Activated CD8-positive, alpha-beta memory T cell treated with anti-CD3 and anti-CD28 coated beads, Interleukin-2, amount 50 U/mL, for 1 hour (primary cell): ENCODE results near the gene GSN.

Source experiments
- DNase-seq: peaks from one replicate; pipeline ENCODE4 v3.0.0-alpha.2; 2020; ENCODE audit errors: extremely low read depth

The GSN gene

GRCh38 chr9:121267689-121268597, at the start of gene GSN:
Gene GSN (plus strand): TSS chr9:121268162. CDS start chr9:121301972, 33,810 bp downstream.
- DNase-seq = no peak

GRCh38 chr9:121218357-121219027, 49.5 kb upstream of the GSN start:
- DNase-seq = no peak

- DNase-seq = no peak
Measured at GRCh38 chr9:121219530-121219929, 48.4 kb upstream of the GSN start.

GRCh38 chr9:121220996-121221663, 46.8 kb upstream of the GSN start:
- no peak for DNase-seq

- DNase-seq = no peak
Measured at GRCh38 chr9:121221664-121222055, 46.3 kb upstream of the GSN start.

GRCh38 chr9:121222524-121223171, 45.3 kb upstream of the GSN start:
- DNase-seq = no peak

- no peak for DNase-seq
Measured at GRCh38 chr9:121225240-121225639, 42.7 kb upstream of the GSN start.

GRCh38 chr9:121226175-121226574, 41.8 kb upstream of the GSN start:
- no peak for DNase-seq

- DNase-seq = no peak
Measured at GRCh38 chr9:121227862-121228261, 40.1 kb upstream of the GSN start.

GRCh38 chr9:121230256-121230655, 37.7 kb upstream of the GSN start:
- DNase-seq = no peak

- no peak for DNase-seq
Measured at GRCh38 chr9:121232251-121232650, 35.7 kb upstream of the GSN start.

GRCh38 chr9:121233906-121234831, 33.8 kb upstream of the GSN start:
- no peak for DNase-seq

- no peak for DNase-seq
Measured at GRCh38 chr9:121234832-121235161, 33.2 kb upstream of the GSN start.

- no peak for DNase-seq
Measured at GRCh38 chr9:121235512-121235911, 32.5 kb upstream of the GSN start.

- DNase-seq = no peak
Measured at GRCh38 chr9:121237916-121238315, 30.0 kb upstream of the GSN start.

- no peak for DNase-seq
Measured at GRCh38 chr9:121239071-121239470, 28.9 kb upstream of the GSN start.

GRCh38 chr9:121239851-121240250, 28.1 kb upstream of the GSN start:
- no peak for DNase-seq

GRCh38 chr9:121240472-121241135, 27.4 kb upstream of the GSN start:
- DNase-seq = no peak

GRCh38 chr9:121242219-121242958, 25.6 kb upstream of the GSN start:
- no peak for DNase-seq

GRCh38 chr9:121242959-121243346, 25.0 kb upstream of the GSN start:
- DNase-seq = no peak
